OCI-LY1 (cell line): ENCODE measurements around the gene FAM181B.

ENCODE experiments used
- EZH2 ChIP-seq: fragments of 200-600 bp; sonication (generic), shearing (Covaris generic); IDR thresholded peaks from 2 replicates; pipeline ENCODE4 v1.8.0; 2017; ENCODE audit warnings: borderline replicate concordance, mixed run types, mild to moderate bottlenecking, antibody characterized with exemption, low read length, moderate library complexity, mixed read lengths
- TF ChIP-seq, protein P1 (sequence below): fragments of 200-600 bp; sonication (generic), shearing (Covaris generic); IDR thresholded peaks from 2 replicates; pipeline ENCODE4 v1.5.1; 2017; ENCODE audit warnings: mild to moderate bottlenecking, antibody characterized with exemption, low read length, moderate library complexity, mixed read lengths

DNA sequence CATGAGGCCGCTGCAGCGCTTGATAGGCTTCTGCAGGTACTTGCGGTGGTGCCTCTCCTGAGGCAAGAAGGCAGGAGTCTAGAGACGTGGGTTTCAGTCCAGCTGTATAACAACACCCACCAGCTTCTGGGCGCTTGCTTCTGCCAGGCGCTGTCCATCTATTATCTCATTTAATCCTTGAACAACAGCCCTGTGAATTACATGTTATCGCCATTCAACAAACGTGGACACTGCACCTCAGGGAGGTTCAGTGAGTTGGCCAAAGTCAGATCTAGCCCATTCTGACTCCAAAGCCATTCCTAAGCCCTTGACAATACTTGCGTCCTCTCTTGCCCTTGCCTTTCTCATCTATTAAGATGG, 436 bp upstream of the FAM181B start:
- TF ChIP-seq, protein P1, sequence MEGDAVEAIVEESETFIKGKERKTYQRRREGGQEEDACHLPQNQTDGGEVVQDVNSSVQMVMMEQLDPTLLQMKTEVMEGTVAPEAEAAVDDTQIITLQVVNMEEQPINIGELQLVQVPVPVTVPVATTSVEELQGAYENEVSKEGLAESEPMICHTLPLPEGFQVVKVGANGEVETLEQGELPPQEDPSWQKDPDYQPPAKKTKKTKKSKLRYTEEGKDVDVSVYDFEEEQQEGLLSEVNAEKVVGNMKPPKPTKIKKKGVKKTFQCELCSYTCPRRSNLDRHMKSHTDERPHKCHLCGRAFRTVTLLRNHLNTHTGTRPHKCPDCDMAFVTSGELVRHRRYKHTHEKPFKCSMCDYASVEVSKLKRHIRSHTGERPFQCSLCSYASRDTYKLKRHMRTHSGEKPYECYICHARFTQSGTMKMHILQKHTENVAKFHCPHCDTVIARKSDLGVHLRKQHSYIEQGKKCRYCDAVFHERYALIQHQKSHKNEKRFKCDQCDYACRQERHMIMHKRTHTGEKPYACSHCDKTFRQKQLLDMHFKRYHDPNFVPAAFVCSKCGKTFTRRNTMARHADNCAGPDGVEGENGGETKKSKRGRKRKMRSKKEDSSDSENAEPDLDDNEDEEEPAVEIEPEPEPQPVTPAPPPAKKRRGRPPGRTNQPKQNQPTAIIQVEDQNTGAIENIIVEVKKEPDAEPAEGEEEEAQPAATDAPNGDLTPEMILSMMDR: no peak
- no peak for TF ChIP-seq EZH2
